ENCODE measurements around the gene ADPRHL1. TPM values are rescaled to one million over a fixed set of nuclear protein-coding genes. Genes with fewer than 3 reads are reported as not detected.
A peak's percentile ranks its signal among the peaks of the same experiment; 100 is the strongest.

Gene ADPRHL1
- polyA plus RNA-seq, 1 donor from 2014 or later = 0.19 TPM

DNA sequence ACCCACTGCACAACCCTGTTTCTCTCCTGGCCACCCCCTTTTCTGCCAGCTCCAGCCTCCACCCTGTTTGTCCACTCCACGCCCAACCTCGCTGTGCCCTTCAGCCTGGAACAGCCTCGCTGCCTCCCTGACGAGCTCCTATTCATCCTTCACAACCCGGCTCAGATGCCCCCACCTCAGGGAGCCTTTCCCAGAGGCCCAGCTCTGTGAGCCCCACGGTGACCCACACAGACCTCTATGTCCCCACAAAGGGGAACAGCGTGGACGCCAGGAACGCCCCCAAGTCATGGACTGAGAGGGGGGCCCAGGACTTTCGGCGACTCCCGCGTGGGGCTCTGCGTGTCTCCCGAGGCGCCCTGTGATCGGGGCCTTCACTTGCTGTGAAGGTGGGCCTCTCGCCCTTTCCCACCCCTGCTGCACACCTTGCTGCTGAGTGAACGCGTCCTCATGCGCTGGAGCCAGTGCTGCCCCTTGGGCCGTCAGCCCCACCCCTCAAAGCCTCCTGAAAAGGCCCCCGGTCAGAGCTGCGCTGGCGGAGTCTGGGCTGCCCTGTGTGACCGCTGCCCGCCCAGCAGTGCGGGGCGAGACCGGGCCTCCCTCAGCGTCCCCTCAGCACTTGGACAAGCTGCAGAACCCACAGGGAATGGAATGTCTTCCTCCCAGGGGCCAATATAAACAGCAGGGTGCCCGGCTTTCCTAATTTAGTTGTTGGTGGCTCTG, 40.0 kb downstream of the ADPRHL1 start:
- H3K9me3 Mint-ChIP-seq = peaks cover 0 to 11% (median 2%) of the 10 kb centered on the region in 3 donors
- no peaks in the 10 kb centered on the region for H3K36me3 Mint-ChIP-seq
- H3K4me1 Mint-ChIP-seq = peaks cover 2 to 16% (median 7%) of the 10 kb centered on the region in 3 donors
- no peak overlapping the region for H3K27ac Mint-ChIP-seq
- peaks cover 3% of the 10 kb centered on the region for H3K27me3 Mint-ChIP-seq
- H3K4me3 Mint-ChIP-seq = peak overlapping the region in 2 of 4 donors; percentile 70 to 78

DNA sequence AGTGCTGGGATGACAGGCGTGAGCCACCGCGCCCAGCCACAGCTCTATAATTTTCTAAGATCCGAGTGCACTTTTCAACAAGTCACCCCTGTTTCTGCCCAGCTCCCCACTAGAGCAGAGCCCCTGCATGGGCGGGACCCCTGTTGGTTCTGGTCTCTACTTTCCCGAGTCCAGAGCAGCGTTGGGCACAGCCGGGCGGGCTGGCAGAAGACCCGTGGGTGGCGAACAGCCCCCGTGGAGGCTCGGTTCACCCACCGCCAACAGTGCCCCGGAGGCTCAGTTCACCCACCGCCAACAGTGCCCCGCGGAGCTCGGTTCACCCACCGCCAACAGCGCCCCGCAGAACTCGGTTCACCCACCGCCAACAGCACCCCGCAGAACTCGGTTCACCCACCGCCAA, 40.8 kb downstream of the ADPRHL1 start:
- H3K4me1 Mint-ChIP-seq = peaks cover 3 to 16% (median 7%) of the 10 kb centered on the region in 3 donors
- H3K27me3 Mint-ChIP-seq = peaks cover 3% of the 10 kb centered on the region
- no peak overlapping the region for H3K4me3 Mint-ChIP-seq
- no peaks in the 10 kb centered on the region for H3K36me3 Mint-ChIP-seq
- peaks cover 0 to 14% (median 2%) of the 10 kb centered on the region in 3 donors for H3K9me3 Mint-ChIP-seq
- H3K27ac Mint-ChIP-seq = no peak overlapping the region

DNA sequence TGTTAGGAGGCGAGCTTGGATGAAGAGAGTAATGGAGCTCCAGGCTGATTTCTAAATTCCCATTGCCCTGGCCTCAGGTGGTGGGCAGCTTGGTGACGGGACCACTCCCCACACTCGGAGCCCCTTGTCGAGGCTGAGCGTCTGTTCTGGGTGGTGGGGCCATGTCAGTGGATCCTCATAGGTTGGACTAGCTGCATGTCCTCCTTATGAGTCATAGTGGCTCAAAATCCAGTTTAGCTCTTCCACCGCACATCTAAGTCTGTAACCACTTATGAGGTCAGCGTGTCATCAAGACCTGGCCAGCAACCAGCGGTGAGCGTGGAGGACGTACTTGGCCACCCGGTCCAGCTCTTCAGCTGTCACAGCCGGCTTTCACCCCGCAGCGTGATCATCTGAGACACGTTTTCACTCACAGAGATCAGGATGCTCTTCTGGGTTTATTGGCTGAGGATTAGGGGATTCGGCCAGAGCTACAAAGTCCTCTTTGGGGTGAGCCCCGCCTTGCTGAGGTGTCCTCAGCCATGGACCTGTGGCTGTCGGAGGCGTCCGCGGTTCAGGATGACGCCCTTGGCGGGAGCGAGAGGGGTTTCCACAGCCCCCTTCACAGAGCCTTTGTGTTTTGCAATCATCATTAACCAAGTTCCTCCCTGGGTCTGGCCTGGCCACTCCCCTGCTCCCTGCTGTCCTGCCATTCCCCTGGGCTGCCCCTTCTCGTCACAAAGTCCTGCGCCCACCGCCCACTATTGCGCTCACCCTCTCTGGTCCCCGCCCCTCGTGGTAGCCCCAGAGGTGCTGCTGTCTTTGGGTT, 41.9 kb downstream of the ADPRHL1 start:
- no peak overlapping the region for H3K27ac Mint-ChIP-seq
- H3K4me1 Mint-ChIP-seq = peaks cover 3 to 12% (median 6%) of the 10 kb centered on the region in 3 donors
- H3K9me3 Mint-ChIP-seq = peaks cover 0 to 14% (median 2%) of the 10 kb centered on the region in 3 donors
- H3K4me3 Mint-ChIP-seq = peak overlapping the region in 2 of 4 donors; percentile 19 to 45
- no peaks in the 10 kb centered on the region for H3K36me3 Mint-ChIP-seq
- no peaks in the 10 kb centered on the region for H3K27me3 Mint-ChIP-seq

DNA sequence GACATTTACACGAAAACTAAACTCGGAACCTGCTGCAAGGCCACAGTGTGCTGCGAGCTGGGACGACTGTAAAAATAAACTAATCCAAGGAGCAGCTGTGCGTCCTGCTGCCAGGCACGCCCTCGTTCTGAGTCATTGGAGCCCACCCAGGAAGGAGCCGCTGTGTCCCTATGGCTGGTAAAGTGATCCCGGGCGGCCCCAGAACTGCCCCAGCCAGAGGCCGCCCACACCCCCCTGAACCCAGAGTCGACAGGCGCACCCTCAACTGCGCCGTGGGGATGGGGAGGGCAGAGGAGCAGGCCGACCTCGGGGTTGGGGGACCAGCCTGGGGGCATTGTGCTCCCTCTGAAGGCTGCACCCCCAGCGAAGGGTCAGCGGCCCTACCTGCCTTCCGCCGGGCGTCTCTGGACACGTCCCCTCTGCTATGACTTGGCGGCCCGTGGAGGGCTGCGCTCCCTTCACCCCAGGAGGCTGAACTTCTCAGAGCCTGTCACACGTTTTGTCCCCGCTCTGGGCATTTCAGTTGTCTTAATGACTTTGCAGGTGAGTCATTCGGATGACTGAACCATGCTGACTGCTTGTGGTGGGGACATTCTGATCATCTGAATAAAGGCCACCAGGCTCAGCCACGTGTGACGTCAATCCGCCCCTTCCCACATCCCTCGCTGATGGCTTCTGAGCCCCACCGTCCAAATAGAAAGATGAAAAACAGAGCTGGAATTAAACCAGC, 42.7 kb downstream of the ADPRHL1 start:
- H3K27ac Mint-ChIP-seq = no peak overlapping the region
- H3K4me3 Mint-ChIP-seq = peak overlapping the region in 2 of 4 donors; percentile 19 to 45

DNA sequence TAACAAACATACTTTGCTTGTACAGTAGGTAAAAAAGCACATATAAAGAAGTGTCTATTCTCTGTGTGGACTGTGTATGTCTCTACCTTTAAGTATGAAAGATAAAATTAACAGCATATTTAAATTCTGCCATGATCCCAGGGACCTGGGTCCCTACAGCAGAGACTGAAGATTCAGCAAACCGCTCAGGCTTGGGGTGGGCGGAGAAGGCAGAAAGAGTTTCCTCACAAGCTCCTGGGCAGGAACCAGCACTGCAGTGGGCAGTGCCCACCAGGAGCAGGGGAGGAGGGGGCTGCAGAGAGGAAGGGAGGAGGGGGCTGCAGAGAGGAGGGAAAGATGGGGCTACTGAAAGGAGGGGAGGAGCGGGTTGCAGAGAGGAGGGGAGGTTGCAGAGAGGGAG, 44.7 kb downstream of the ADPRHL1 start:
- Mint-ChIP-seq H3K27ac (peak overlapping the region in 1 of 3 donors; percentile 42), H3K27me3 (peaks cover 2% of the 10 kb centered on the region), H3K4me3 (no peak overlapping the region), H3K36me3 (no peaks in the 10 kb centered on the region), H3K9me3 (peaks cover 0 to 14% (median 2%) of the 10 kb centered on the region in 3 donors), H3K4me1 (peaks cover 3 to 12% (median 6%) of the 10 kb centered on the region in 3 donors)

More for the DNA sequence above, 42.7 kb downstream of the ADPRHL1 start:
- Mint-ChIP-seq H3K4me1 (peaks cover 3 to 12% (median 6%) of the 10 kb centered on the region in 3 donors), H3K27me3 (no peaks in the 10 kb centered on the region), H3K9me3 (peaks cover 0 to 14% (median 2%) of the 10 kb centered on the region in 3 donors), H3K36me3 (no peaks in the 10 kb centered on the region)

DNA sequence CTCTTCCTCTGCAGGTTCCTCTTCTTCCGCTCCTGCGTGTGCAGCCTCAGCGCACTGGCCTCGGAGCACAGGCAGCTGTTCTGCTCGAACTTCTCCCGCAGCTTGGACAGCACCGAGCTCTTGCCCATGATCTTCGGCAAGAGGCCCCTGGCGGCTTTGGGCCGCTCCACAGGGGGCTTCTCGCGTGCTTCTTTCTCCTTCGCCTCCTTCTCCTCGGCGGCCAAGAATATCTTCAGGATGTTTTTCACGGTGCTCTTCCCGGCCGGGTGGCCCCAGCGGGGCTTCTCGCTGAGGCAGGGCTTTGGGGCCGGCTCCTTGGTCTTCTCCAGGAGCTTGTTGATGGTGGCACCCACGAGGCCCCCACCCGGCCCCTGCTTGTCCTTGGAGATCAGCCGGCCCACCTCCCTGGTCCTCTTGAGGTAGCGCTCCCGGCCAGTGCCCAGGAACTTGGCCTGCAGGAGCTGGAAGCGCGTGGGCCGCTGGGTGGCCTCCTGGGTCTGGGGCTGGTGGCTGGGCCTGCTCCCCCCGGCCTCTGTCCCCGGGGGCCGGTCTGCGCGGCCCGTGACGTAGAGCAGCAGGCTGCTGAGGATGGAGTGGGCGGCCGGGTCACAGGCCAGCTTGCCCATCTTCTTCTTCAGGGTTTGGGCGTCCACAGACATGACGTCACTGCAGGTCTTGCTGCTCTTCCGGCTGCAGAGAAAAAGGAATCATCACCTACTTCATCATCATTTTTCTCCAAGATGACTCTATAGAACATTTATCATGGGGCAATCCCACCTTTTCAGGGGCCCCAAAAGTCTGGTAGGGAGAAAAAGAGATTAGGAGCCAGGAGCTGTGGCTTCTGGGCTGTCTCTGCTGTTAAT, 45.5 kb downstream of the ADPRHL1 start:
- Mint-ChIP-seq H3K27me3 (peaks cover 3% of the 10 kb centered on the region), H3K36me3 (no peaks in the 10 kb centered on the region), H3K9me3 (peaks cover 0 to 12% (median 0%) of the 10 kb centered on the region in 3 donors), H3K27ac (peak overlapping the region in 1 of 3 donors; percentile 42), H3K4me1 (peaks cover 3 to 12% (median 6%) of the 10 kb centered on the region in 3 donors), H3K4me3 (peak overlapping the region in 3 of 4 donors; percentile 61 to 89 (median 74))

DNA sequence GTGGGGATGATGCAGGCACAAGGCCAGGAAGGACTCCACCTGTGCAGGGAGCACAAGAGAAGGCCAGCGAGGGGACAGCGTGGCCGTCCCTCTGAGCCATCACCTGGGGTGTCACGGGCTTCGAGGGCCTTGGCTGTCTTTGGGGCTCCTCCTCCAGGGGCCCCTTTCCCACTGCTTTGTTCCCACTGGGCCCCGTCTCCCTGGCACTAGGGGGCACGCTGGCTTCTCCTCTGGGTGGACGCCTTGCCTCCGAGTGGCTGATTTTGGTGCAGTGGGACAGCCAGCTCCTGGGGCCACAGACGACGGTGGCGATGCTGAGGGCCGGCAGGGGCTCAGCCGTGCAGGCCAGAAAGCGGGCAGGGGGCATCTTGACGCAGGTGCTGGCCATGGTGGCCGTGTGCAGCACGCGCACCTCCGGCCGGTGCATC, 46.2 kb downstream of the ADPRHL1 start:
- Mint-ChIP-seq H3K27me3 (peaks cover 4% of the 10 kb centered on the region), H3K4me1 (peaks cover 3 to 12% (median 6%) of the 10 kb centered on the region in 3 donors), H3K27ac (no peak overlapping the region), H3K4me3 (peak overlapping the region in 3 of 4 donors; percentile 61 to 89 (median 74)), H3K9me3 (peaks cover 0 to 12% (median 0%) of the 10 kb centered on the region in 3 donors), H3K36me3 (no peaks in the 10 kb centered on the region)

DNA sequence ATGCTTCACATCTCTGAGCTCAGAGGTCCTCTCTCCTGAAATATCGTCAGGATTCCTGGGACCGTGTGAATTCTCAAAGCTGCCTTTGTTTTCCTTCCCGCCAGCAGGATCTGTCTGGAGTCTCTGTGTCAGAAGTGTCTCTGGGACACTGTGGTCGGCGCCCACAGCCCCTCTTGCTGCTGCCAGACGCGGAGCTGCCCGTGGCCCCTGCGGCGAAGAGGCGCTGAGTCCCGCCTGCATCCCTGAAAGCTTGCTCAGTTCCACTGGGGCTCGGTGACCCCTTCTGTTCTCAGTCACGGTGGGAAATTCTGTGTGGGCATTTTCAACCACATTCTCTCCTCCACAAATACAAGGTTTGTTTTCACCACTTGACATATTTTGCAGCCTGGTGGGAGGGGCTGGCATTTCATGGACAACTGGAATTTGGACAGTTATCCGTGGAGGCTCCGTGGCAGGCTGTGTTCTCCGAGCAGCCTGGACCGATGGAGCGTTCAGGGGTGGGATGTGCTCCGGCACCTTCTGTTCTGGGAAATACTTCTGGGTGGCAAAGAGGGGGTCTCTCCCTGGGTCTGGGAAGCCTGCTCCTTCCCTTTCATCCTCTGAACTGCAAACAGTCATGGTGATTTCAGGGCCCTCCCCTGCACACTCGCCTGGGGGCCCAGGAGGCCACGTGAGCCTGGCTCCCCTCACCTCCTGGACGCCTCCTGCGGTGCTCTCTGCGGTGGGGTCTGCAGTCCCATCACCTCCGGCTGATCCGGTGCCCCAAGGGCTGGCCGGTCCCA, 46.8 kb downstream of the ADPRHL1 start:
- H3K9me3 Mint-ChIP-seq = peaks cover 0 to 12% (median 0%) of the 10 kb centered on the region in 3 donors
- H3K27me3 Mint-ChIP-seq = peaks cover 4% of the 10 kb centered on the region
- H3K36me3 Mint-ChIP-seq = no peaks in the 10 kb centered on the region
- peaks cover 3 to 11% (median 6%) of the 10 kb centered on the region in 3 donors for H3K4me1 Mint-ChIP-seq
- no peak overlapping the region for H3K4me3 Mint-ChIP-seq
- H3K27ac Mint-ChIP-seq = no peak overlapping the region

DNA sequence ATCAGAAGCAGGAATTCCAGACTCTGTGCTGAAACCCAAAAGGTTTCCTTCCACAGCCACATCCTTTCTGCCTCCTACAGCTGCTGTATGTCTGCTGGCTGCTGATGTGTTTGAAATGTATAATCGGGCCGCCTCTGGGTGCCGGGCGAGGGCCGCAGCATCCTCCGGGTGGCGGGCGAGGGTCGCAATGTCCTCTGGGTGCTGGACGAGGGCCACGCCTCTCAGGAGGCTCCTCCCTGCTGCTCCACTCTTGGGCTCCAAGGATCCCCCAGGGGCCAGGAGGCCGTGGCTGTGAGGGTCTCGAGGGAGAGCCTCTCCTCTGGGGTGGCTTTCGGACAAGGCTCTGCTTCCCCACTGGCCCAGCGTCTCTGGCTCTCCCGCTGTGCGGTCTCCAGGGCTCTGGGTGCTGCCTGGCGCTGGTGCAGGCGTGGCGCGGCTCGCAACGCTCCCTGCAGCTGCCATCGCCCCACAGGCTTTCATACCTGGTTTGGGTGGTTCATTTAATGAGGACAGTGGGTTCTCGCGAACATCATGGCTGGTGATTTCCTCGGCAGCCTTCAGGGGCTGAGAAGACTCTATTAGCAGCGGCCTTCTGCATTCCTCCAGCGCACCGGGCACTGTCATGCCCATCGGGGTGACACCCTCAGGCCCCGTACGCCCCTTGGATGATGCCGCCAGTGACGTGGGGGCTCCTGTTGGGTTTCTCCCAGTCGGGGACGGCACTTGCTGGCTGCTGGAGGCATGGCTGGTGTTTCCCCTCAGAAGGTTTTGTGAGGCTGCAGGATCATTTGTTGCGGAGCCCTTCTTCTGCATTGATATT, 47.6 kb downstream of the ADPRHL1 start:
- Mint-ChIP-seq H3K27me3 (peaks cover 4% of the 10 kb centered on the region), H3K9me3 (peaks cover 0 to 7% (median 0%) of the 10 kb centered on the region in 3 donors), H3K4me3 (no peak overlapping the region), H3K27ac (no peak overlapping the region), H3K4me1 (peaks cover 3 to 4% (median 4%) of the 10 kb centered on the region in 3 donors), H3K36me3 (no peaks in the 10 kb centered on the region)

DNA sequence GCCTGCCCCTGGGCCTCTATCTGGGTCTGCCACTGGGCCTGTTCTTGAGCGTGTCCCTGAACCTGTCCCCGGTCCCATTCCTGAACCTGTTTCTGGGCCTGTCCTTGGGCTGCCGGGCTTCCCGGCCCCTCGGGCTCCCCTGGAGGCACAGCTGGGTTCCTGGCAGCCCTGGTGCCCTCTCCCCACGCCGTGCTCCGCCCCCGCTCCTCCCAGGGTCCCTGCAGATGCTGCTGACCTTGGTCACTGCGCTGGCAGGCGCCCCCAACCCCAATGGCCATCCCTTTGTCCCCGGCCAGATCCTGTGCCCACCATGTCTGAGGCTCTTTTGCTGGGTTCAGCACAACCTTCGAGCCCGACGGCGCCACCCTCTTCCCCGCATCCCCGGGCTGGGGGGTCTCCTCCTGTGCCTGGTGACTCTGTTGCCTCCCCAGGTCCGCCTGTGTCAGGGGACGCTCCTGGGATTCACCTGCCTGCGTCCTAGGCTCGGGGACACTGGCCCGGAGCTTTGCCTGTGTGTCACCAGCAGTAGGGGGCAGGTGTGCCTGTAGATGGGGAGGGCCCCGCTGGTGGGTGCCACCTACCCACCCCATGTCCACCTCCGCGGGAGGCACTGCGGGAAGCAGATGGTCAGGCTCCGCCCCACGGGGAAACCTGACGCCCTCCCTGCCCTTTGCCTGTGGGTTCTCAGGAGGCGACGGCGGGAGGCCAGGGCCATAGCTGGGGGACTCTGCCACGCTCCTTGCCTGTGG, 48.4 kb downstream of the ADPRHL1 start:
- Mint-ChIP-seq H3K4me3 (no peak overlapping the region), H3K9me3 (peaks cover 0 to 6% (median 0%) of the 10 kb centered on the region in 3 donors), H3K27ac (no peak overlapping the region), H3K36me3 (no peaks in the 10 kb centered on the region), H3K27me3 (peaks cover 4% of the 10 kb centered on the region), H3K4me1 (peaks cover 3 to 4% (median 3%) of the 10 kb centered on the region in 3 donors)

DNA sequence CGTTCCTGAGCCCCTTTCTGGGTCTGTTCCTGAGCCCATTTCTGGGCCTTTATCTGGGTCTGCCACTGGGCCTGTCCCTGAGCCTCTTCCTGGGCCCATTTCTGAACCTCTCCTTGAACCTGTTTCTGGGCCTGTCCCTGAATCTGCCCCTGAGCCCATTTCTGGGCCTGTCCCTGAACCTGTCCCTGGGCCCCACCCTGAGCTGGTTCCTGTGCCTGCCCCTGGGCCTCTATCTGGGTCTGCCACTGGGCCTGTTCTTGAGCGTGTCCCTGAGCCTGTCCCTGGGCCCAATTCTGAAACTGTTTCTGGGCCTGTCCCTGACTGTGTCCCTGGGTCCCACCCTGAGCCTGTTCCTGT, 48.9 kb downstream of the ADPRHL1 start:
- H3K27ac Mint-ChIP-seq = no peak overlapping the region

More for the DNA sequence above, 48.9 kb downstream of the ADPRHL1 start:
- Mint-ChIP-seq H3K4me3 (no peak overlapping the region), H3K36me3 (no peaks in the 10 kb centered on the region), H3K4me1 (peaks cover 0 to 3% (median 2%) of the 10 kb centered on the region in 3 donors), H3K27me3 (peaks cover 7% of the 10 kb centered on the region), H3K9me3 (peaks cover 0 to 5% (median 0%) of the 10 kb centered on the region in 3 donors)

Data from IgD-negative memory B cell (primary cell).